ENCODE results near the gene GHSR. TPM values are rescaled to one million over a fixed set of nuclear protein-coding genes. Genes with fewer than 3 reads are reported as not detected.

GHSR gene
- total RNA-seq, 2 donors from 2014 or later, result not detected

Other genes starting within 250 kb of the GHSR start
- gene TNFSF10, start 75.0 kb upstream of the GHSR start, total RNA-seq, result 100 to 1,000 TPM in 1 of 2 donors, 10 to 100 TPM in 1; 94.2 to 136 TPM

All from left colon (tissue), 2 donors.